NOMO-1 treated with DMSO at 0.1 percent for 48 hours (cell line): ENCODE measurements around the gene RAB3B.
"Not testable (repeated sequence)": the region's sequence is repeated elsewhere in the genome, so short reads cannot be mapped to it uniquely, and the experiment has no call there.

Experiments used
- DNase-seq: peaks from one replicate; lab custom pipeline; 2025; ENCODE audit not compliant: unreplicated experiment; lab: John Stamatoyannopoulos, UW

RAB3B gene

GRCh38 chr1:51990478-51990965 lies at the start of gene RAB3B:
TSS of gene RAB3B (minus strand) at chr1:51990700. CDS start at chr1:51977117, 13,583 bp downstream.
- DNase-seq = no peak

- DNase-seq = no peak
Measured at GRCh38 chr1:52037909-52038308, 47.4 kb upstream of the RAB3B start.

GRCh38 chr1:52037402-52037814 lies 46.9 kb upstream of the RAB3B start:
- no peak for DNase-seq

- DNase-seq = no peak
Measured at GRCh38 chr1:52034050-52034384, 43.5 kb upstream of the RAB3B start.

GRCh38 chr1:52033190-52034049 lies 42.9 kb upstream of the RAB3B start, which contains the start of gene KTI12:
TSS of gene KTI12 (minus strand) at chr1:52033810. CDS start at chr1:52033761, 49 bp downstream.
- DNase-seq = peak; percentile 86

GRCh38 chr1:52032785-52033131 lies 42.3 kb upstream of the RAB3B start:
- DNase-seq = peak; percentile 59

- DNase-seq = no peak
Measured at GRCh38 chr1:52032124-52032784, 41.8 kb upstream of the RAB3B start.

GRCh38 chr1:52028839-52029238 lies 38.3 kb upstream of the RAB3B start:
- not testable (repeated sequence) for DNase-seq

GRCh38 chr1:52028328-52028727 lies 37.8 kb upstream of the RAB3B start:
- DNase-seq = no peak

GRCh38 chr1:52026278-52026677 lies 35.8 kb upstream of the RAB3B start:
- no peak for DNase-seq

- DNase-seq = no peak
Measured at GRCh38 chr1:52022133-52022532, 31.6 kb upstream of the RAB3B start.

GRCh38 chr1:52008071-52008809 lies 17.7 kb upstream of the RAB3B start:
- no peak for DNase-seq

- no peak for DNase-seq
Measured at GRCh38 chr1:52007215-52008002, 16.9 kb upstream of the RAB3B start.

- not testable (repeated sequence) for DNase-seq
Measured at GRCh38 chr1:52006081-52006553, 15.6 kb upstream of the RAB3B start.

- not testable (repeated sequence) for DNase-seq
Measured at GRCh38 chr1:52005548-52005947, 15.0 kb upstream of the RAB3B start.

- no peak for DNase-seq
Measured at GRCh38 chr1:52003877-52004276, 13.4 kb upstream of the RAB3B start.

GRCh38 chr1:52002038-52002917 lies 11.8 kb upstream of the RAB3B start:
- peak; percentile 74 for DNase-seq

GRCh38 chr1:51998701-51999100 lies 8.2 kb upstream of the RAB3B start:
- DNase-seq = no peak

GRCh38 chr1:51997974-51998382 lies 7.5 kb upstream of the RAB3B start:
- no peak for DNase-seq
